ENCODE data around the gene CLSTN2. TPM values are rescaled to one million over a fixed set of nuclear protein-coding genes. Genes with fewer than 3 reads are reported as not detected.

The CLSTN2 gene
- total RNA-seq, 1 experiment from 2014 or later: 0.02 TPM

DNA sequence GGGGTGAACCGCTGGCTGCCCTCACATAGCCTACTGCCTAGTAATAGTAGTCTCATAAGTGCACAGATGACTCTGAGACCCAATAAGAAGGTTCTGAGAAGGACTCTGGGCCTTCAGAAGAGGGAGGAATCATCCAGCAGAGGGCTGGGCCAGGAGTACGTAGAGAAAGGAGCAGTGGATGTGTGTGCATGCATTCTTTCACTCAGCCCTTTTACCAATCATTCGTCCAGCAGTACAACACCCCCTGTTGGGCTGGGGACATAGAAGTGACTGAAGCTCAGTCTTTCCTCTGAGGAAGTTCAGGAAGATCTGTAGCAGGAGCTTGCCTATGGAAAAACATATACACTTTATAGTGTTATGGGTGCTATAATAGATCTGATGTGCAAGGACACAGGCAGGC is 333.1 kb downstream of the CLSTN2 start:
- no peaks in the 10 kb centered on the region for H3K4me1 ChIP-seq (ENCODE audit: control insufficient read depth in 1 of 2, insufficient read depth in 2 of 2, low read length in 2 of 2)
- no peak overlapping the region for H3K4me2 ChIP-seq (ENCODE audit: low read length)
- CTCF ChIA-PET: no interaction called here
- no peak overlapping the region for H2AFZ ChIP-seq (ENCODE audit: low read depth, low read length, poor library complexity, severe bottlenecking)
- H3K9me3 ChIP-seq (ENCODE audit: control insufficient read depth in 1 of 2, insufficient read depth in 1 of 2, low read depth in 1 of 2, low read length in 2 of 2): no peaks in the 10 kb centered on the region
- intact Hi-C loops (cut with micrococcal nuclease): no loop called here
- no peak overlapping the region for H3K4me3 ChIP-seq (replicated peaks in 1 of 2; ENCODE audit: low read depth in 1 of 2, low read length in 2 of 2)
- TF ChIP-seq ZFX (IDR thresholded peaks at IDR 0.05) (no peak), EZH2 (IDR thresholded peaks at IDR 0.05) (no peak), TCF7L2 (IDR thresholded peaks at IDR 0.05; ENCODE audit: borderline replicate concordance, extremely low read depth, insufficient read depth, insufficient read length) (no peak), RAD21 (IDR thresholded peaks at IDR 0.05; ENCODE audit: low read depth) (no peak), ELF1 (IDR thresholded peaks at IDR 0.05; ENCODE audit: borderline replicate concordance, low read depth) (no peak), POLR2AphosphoS5 (IDR thresholded peaks at IDR 0.05; ENCODE audit: low read depth, low read length) (no peak), YY1 (IDR thresholded peaks at IDR 0.05; ENCODE audit: extremely low read depth, insufficient replicate concordance, low read depth, low read length) (no peak)
- DNase-seq (ENCODE audit: low read depth, low spot score) (no peak), ATAC-seq (no peak)
- H3K9me2 ChIP-seq (ENCODE audit: insufficient read depth): no peaks in the 10 kb centered on the region
- POLR2A ChIA-PET: no interaction called here
- RAD21 ChIA-PET (ENCODE audit: low non-redundant PET in 1 of 2, low total read pairs in 2 of 2, uncharacterized antibody in 2 of 2, unreplicated experiment in 2 of 2): no interaction called here
- no peaks in the 10 kb centered on the region for H3K79me2 ChIP-seq (ENCODE audit: insufficient read depth, low read length)
- peaks cover 41% of the 10 kb centered on the region for H3K27me3 ChIP-seq (ENCODE audit: insufficient read depth, low read length)
- no TSS peak for BruUV-seq (replicated peaks)
- no peak overlapping the region for H3K9ac ChIP-seq (ENCODE audit: low read length)
- no peaks in the 10 kb centered on the region for H4K20me1 ChIP-seq (ENCODE audit: insufficient read depth)
- no peak overlapping the region for H3K27ac ChIP-seq (ENCODE audit: low read depth, low read length)
- no peaks in the 10 kb centered on the region for H3K36me3 ChIP-seq (ENCODE audit: control insufficient read depth in 1 of 2, insufficient read depth in 2 of 2, low read length in 2 of 2)

DNA sequence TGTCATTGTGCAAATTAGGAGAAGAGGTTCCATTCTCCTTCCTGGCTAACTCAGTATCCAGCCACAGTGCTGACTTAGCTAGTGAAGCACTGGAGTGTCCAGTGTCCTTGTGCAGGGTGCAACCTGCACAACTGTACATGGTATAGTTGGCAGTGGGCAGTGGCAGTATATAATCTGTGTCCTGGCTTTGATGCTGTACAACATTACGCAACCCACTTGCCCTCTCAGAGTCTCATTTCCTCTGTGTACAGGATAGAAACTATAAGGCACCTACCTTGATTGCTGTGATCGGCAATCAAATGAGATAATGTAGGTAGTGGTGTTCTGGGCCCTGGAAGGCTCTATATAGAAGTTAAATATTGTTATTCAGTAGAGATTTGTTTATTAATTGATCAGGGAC is 333.6 kb downstream of the CLSTN2 start:
- Histone ChIP-seq H3K4me1 (ENCODE audit: control insufficient read depth in 1 of 2, insufficient read depth in 2 of 2, low read length in 2 of 2) (no peaks in the 10 kb centered on the region), H4K20me1 (ENCODE audit: insufficient read depth) (no peaks in the 10 kb centered on the region), H3K27ac (ENCODE audit: low read depth, low read length) (no peak overlapping the region), H3K36me3 (ENCODE audit: control insufficient read depth in 1 of 2, insufficient read depth in 2 of 2, low read length in 2 of 2) (no peaks in the 10 kb centered on the region), H3K9ac (ENCODE audit: low read length) (no peak overlapping the region), H3K9me3 (ENCODE audit: control insufficient read depth in 1 of 2, insufficient read depth in 1 of 2, low read depth in 1 of 2, low read length in 2 of 2) (no peaks in the 10 kb centered on the region), H3K27me3 (ENCODE audit: insufficient read depth, low read length) (peaks cover 41% of the 10 kb centered on the region), H3K9me2 (ENCODE audit: insufficient read depth) (no peaks in the 10 kb centered on the region), H3K4me2 (ENCODE audit: low read length) (no peak overlapping the region), H3K79me2 (ENCODE audit: insufficient read depth, low read length) (no peaks in the 10 kb centered on the region), H3K4me3 (replicated peaks in 1 of 2; ENCODE audit: low read depth in 1 of 2, low read length in 2 of 2) (no peak overlapping the region), H2AFZ (ENCODE audit: low read depth, low read length, poor library complexity, severe bottlenecking) (no peak overlapping the region)
- TF ChIP-seq POLR2A (IDR thresholded peaks at IDR 0.05; ENCODE audit: borderline replicate concordance, extremely low read depth, insufficient read depth, insufficient read length): no peak
- TF ChIP-seq TCF7L2 (IDR thresholded peaks at IDR 0.05; ENCODE audit: borderline replicate concordance, extremely low read depth, insufficient read depth, insufficient read length): no peak
- TF ChIP-seq CBX3 (IDR thresholded peaks at IDR 0.05; ENCODE audit: low read depth): no peak
- TF ChIP-seq ZNF274 (IDR thresholded peaks at IDR 0.05; ENCODE audit: low read depth, low read length): no peak
- TF ChIP-seq EGR1 (IDR thresholded peaks at IDR 0.05; ENCODE audit: low read depth): no peak
- TF ChIP-seq YY1 (IDR thresholded peaks at IDR 0.05; ENCODE audit: extremely low read depth, insufficient replicate concordance, low read depth, low read length): no peak
- TF ChIP-seq, protein P1, sequence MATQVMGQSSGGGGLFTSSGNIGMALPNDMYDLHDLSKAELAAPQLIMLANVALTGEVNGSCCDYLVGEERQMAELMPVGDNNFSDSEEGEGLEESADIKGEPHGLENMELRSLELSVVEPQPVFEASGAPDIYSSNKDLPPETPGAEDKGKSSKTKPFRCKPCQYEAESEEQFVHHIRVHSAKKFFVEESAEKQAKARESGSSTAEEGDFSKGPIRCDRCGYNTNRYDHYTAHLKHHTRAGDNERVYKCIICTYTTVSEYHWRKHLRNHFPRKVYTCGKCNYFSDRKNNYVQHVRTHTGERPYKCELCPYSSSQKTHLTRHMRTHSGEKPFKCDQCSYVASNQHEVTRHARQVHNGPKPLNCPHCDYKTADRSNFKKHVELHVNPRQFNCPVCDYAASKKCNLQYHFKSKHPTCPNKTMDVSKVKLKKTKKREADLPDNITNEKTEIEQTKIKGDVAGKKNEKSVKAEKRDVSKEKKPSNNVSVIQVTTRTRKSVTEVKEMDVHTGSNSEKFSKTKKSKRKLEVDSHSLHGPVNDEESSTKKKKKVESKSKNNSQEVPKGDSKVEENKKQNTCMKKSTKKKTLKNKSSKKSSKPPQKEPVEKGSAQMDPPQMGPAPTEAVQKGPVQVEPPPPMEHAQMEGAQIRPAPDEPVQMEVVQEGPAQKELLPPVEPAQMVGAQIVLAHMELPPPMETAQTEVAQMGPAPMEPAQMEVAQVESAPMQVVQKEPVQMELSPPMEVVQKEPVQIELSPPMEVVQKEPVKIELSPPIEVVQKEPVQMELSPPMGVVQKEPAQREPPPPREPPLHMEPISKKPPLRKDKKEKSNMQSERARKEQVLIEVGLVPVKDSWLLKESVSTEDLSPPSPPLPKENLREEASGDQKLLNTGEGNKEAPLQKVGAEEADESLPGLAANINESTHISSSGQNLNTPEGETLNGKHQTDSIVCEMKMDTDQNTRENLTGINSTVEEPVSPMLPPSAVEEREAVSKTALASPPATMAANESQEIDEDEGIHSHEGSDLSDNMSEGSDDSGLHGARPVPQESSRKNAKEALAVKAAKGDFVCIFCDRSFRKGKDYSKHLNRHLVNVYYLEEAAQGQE (IDR thresholded peaks at IDR 0.05; ENCODE audit: low read depth): no peak
- TF ChIP-seq EZH2phosphoT487 (IDR thresholded peaks at IDR 0.05; ENCODE audit: borderline replicate concordance): no peak
- TF ChIP-seq ELF1 (IDR thresholded peaks at IDR 0.05; ENCODE audit: borderline replicate concordance, low read depth): no peak
- TF ChIP-seq SP1 (IDR thresholded peaks at IDR 0.05; ENCODE audit: low read depth): no peak
- TF ChIP-seq RAD21 (IDR thresholded peaks at IDR 0.05; ENCODE audit: low read depth): no peak
- ATAC-seq (no peak), DNase-seq (ENCODE audit: low read depth, low spot score) (no peak)
- intact Hi-C loops (cut with micrococcal nuclease): no loop called here
- CTCF ChIA-PET: no interaction called here
- no TSS peak for BruUV-seq (replicated peaks)
- RAD21 ChIA-PET (ENCODE audit: low non-redundant PET in 1 of 2, low total read pairs in 2 of 2, uncharacterized antibody in 2 of 2, unreplicated experiment in 2 of 2): no interaction called here
- POLR2A ChIA-PET: no interaction called here

All from HCT116 (cell line).